Measurements from ENCODE around the gene HLA-DOB. TPM values are rescaled to one million over a fixed set of nuclear protein-coding genes. Genes with fewer than 3 reads are reported as not detected.

The HLA-DOB gene
- total and polyA plus RNA-seq, 2 of the 13 experiments (the other 11 are each of a cell fraction or from before 2014, with no cell fraction given) = not detected

DNA sequence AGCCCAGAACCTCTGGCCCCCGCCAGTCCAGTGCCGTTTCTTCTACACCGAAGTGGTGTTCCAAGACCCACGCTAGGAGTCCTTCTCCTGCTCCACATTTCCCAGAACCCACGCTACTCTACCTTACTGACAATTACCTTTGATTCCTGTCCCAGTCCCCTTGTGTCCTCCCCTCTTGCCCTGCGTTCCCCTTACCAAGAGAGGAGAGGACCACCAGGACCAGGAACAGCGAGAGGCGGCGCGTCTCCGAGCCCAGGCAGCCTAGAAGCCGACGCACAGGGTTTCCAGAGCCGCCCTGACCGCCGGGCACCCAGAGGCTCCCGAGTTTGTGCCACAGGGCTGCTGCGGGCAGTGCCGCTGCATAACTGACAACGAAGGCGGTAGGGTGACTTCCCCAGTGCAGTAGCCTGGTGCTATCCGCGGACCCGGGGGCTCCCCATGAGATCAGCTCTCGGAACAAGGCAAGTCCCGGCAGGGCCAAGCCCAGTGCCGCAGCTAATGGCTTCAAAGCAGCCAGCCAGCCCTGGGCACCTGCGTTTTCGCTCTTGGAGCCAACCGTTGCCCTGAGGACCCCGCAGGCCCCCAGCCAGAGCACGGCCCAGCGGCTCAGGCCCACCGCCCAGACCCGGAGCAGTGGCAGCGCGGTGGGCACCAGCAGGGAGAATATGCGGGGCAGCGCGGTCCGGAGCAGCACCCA is 36.2 kb upstream of the HLA-DOB start (continued):
- TF ChIP-seq, protein P1, sequence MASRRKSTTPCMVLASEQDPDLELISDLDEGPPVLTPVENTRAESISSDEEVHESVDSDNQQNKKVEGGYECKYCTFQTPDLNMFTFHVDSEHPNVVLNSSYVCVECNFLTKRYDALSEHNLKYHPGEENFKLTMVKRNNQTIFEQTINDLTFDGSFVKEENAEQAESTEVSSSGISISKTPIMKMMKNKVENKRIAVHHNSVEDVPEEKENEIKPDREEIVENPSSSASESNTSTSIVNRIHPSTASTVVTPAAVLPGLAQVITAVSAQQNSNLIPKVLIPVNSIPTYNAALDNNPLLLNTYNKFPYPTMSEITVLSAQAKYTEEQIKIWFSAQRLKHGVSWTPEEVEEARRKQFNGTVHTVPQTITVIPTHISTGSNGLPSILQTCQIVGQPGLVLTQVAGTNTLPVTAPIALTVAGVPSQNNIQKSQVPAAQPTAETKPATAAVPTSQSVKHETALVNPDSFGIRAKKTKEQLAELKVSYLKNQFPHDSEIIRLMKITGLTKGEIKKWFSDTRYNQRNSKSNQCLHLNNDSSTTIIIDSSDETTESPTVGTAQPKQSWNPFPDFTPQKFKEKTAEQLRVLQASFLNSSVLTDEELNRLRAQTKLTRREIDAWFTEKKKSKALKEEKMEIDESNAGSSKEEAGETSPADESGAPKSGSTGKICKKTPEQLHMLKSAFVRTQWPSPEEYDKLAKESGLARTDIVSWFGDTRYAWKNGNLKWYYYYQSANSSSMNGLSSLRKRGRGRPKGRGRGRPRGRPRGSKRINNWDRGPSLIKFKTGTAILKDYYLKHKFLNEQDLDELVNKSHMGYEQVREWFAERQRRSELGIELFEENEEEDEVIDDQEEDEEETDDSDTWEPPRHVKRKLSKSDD (CRISPR knock-in tag; IDR thresholded peaks at IDR 0.05; ENCODE audit: low read depth) = 0 out of 2 replicates have a peak, but pooled peaks have one; percentile 7

DNA sequence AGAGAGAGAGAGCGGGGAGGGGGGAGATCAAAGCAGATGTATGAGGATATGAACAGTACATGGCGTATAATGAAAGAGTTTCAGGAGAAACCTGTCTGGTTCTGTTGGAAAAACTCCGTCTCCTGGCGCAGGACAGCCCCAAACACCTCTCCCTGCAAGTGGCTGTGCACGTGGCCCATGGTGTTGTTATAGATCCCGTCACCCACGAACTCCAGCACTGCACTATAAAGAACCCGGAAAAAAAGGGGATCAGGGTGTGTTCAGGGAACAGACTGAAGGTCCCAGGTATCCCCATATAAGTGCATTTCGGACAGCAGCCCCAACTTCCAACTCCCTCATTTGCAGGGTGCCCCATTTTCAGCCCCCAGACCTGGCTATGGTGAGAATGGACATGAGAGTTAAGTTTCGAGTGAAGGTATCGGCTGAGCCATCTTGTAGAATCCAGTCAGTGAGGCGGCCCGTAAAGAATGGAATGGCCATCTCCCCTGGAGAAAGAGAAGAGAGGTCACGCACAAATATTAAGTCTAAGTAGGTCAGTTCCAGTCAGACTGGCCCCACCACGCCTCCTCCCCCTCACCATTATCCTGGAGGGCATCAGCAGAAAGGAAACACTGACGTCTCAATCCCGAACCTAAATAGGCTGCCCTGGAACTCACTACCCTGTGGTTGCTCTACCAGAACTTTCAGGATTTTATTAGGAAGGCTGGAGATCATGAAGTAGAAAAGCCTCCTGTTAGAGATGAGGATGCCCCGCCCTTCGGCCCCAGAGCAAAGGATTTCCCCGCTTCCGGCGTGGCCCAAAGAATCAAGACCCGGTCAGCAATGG is 35.4 kb upstream of the HLA-DOB start:
- peak overlapping the region; percentile 98 for H3K4me2 ChIP-seq (ENCODE audit: low read depth, low read length)
- H4K20me1 ChIP-seq (ENCODE audit: insufficient read depth, low read length) = no peaks in the 10 kb centered on the region
- H3K79me2 ChIP-seq (ENCODE audit: insufficient read depth, low read length) = no peaks in the 10 kb centered on the region
- POLR2A ChIA-PET = interaction anchor here (0.8 to 3.8 kb wide), 5 partner anchors 7 to 118 kb away, joined by 3 to 69 read pairs (median 41); partner anchors contain the start of genes BRD2, PSMB8 and TAP2
- no peaks in the 10 kb centered on the region for H3K9me3 ChIP-seq (ENCODE audit: low read length)
- H2AFZ ChIP-seq (ENCODE audit: low read length) = no peak overlapping the region
- peaks cover 0 to 6% of the 10 kb centered on the region in 2 experiments; a peak in 1 of 5 replicates for H3K36me3 ChIP-seq (replicated peaks in 1 of 2; ENCODE audit: control insufficient read depth in 1 of 2, insufficient read depth in 2 of 2, low read length in 2 of 2)
- CTCF ChIA-PET (ENCODE audit: low intra/inter-chr PET ratio, low total read pairs) = no interaction called here
- no peak for ATAC-seq
- no peak for DNase-seq (ENCODE audit: low spot score)
- in situ Hi-C loops (cut with HindIII; ENCODE audit: extremely low pct_ligation_motif_present, low pct_unique_long_range_greater_than_20kb) = no loop called here
- H3K27me3 ChIP-seq (ENCODE audit: control insufficient read depth in 1 of 2, insufficient read depth in 2 of 2, low read length in 2 of 2) = no peaks in the 10 kb centered on the region; a peak in 1 of 5 replicates
- WGBS (ENCODE audit: low lambda C conversion rate) = 61% methylated on average over 23 of the region's 23 CpGs
- H3K27ac ChIP-seq (ENCODE audit: extremely low read length, insufficient read depth, low read length) = peak overlapping the region; percentile 62
- intact Hi-C loops (cut with micrococcal nuclease; ENCODE audit: unreplicated experiment) = no loop called here
- no peak for FAIRE-seq
- H3K4me1 ChIP-seq (ENCODE audit: insufficient read depth, low read length) = peaks cover 26% of the 10 kb centered on the region
- H3K4me3 ChIP-seq (replicated peaks in 1 of 3; ENCODE audit: insufficient read depth in 1 of 3, low read depth in 2 of 3, low read length in 3 of 3) = peak overlapping the region; percentile 93 to 96 (median 95)
- peak overlapping the region; percentile 72 for H3K9ac ChIP-seq (ENCODE audit: insufficient read depth, low read depth, low read length)
- BruUV-seq (replicated peaks) = TSS peak; percentile 50
- TF ChIP-seq, protein P2, sequence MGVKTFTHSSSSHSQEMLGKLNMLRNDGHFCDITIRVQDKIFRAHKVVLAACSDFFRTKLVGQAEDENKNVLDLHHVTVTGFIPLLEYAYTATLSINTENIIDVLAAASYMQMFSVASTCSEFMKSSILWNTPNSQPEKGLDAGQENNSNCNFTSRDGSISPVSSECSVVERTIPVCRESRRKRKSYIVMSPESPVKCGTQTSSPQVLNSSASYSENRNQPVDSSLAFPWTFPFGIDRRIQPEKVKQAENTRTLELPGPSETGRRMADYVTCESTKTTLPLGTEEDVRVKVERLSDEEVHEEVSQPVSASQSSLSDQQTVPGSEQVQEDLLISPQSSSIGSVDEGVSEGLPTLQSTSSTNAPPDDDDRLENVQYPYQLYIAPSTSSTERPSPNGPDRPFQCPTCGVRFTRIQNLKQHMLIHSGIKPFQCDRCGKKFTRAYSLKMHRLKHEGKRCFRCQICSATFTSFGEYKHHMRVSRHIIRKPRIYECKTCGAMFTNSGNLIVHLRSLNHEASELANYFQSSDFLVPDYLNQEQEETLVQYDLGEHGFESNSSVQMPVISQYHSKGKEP (CRISPR knock-in tag; IDR thresholded peaks at IDR 0.05) = no peak
- TF ChIP-seq SP5 (CRISPR knock-in tag; IDR thresholded peaks at IDR 0.05; ENCODE audit: borderline replicate concordance, low read depth) (no peak), TSC22D2 (CRISPR knock-in tag; IDR thresholded peaks at IDR 0.05; ENCODE audit: borderline replicate concordance) (no peak), ZNF563 (CRISPR knock-in tag; IDR thresholded peaks at IDR 0.05) (no peak), MBD4 (IDR thresholded peaks at IDR 0.05; ENCODE audit: borderline replicate concordance, low read length) (no peak), ZNF850 (CRISPR knock-in tag; conservative IDR thresholded peaks at IDR 0.05) (no peak), ZNF607 (CRISPR knock-in tag; IDR thresholded peaks at IDR 0.05; ENCODE audit: borderline replicate concordance) (no peak), RBM39 (IDR thresholded peaks at IDR 0.05; ENCODE audit: low read depth, low read length, poor library complexity, severe bottlenecking) (no peak), GFI1 (CRISPR knock-in tag; IDR thresholded peaks at IDR 0.05; ENCODE audit: borderline replicate concordance) (no peak), GABPA (IDR thresholded peaks at IDR 0.05; ENCODE audit: low read depth, low read length) (peak; percentile 18; the same call in 1 of the 2 replicates), GABPA (CRISPR knock-in tag; IDR thresholded peaks at IDR 0.05; ENCODE audit: low read depth) (peak; percentile 66; the same call in 1 of the 2 replicates), GABPB1 (CRISPR knock-in tag; IDR thresholded peaks at IDR 0.05) (peak; percentile 28; the same call in 1 of the 2 replicates)

All from HepG2 (cell line).